ENCODE results near the gene PYROXD2.
A peak's percentile ranks its signal among the peaks of the same experiment; 100 is the strongest.

Gene PYROXD2

GRCh38 chr10:98433881-98434732 lies 19.1 kb upstream of the PYROXD2 start:
- no peak for DNase-seq

GRCh38 chr10:98433371-98433770 lies 18.4 kb upstream of the PYROXD2 start:
- no peak for DNase-seq

- DNase-seq, result no peak
Measured at GRCh38 chr10:98432330-98432729, 17.3 kb upstream of the PYROXD2 start.

GRCh38 chr10:98431016-98431415 lies 16.0 kb upstream of the PYROXD2 start:
- no peak for DNase-seq

- DNase-seq, result no peak
Measured at GRCh38 chr10:98430427-98430826, 15.4 kb upstream of the PYROXD2 start.

GRCh38 chr10:98429320-98430072 lies 14.5 kb upstream of the PYROXD2 start:
- no peak for DNase-seq

- DNase-seq, result no peak
Measured at GRCh38 chr10:98427011-98427515, 12.1 kb upstream of the PYROXD2 start.

GRCh38 chr10:98425511-98426352 lies 10.8 kb upstream of the PYROXD2 start:
- DNase-seq, result peak; percentile 37 to 48

GRCh38 chr10:98424295-98425254 lies 9.6 kb upstream of the PYROXD2 start:
- DNase-seq, result no peak

GRCh38 chr10:98423691-98424120 lies 8.7 kb upstream of the PYROXD2 start:
- DNase-seq, result no peak

GRCh38 chr10:98422182-98422581 lies 7.2 kb upstream of the PYROXD2 start:
- no peak for DNase-seq

GRCh38 chr10:98420786-98421185 lies 5.8 kb upstream of the PYROXD2 start:
- no peak for DNase-seq

- no peak for DNase-seq
Measured at GRCh38 chr10:98419469-98420261, 4.7 kb upstream of the PYROXD2 start.

GRCh38 chr10:98418665-98419468 lies 3.9 kb upstream of the PYROXD2 start:
- no peak for DNase-seq

- DNase-seq, result no peak
Measured at GRCh38 chr10:98417973-98418664, 3.1 kb upstream of the PYROXD2 start.

GRCh38 chr10:98417481-98417959 lies 2.5 kb upstream of the PYROXD2 start:
- DNase-seq, result no peak

- no peak for DNase-seq
Measured at GRCh38 chr10:98416606-98417388, 1.8 kb upstream of the PYROXD2 start.

GRCh38 chr10:98415731-98416119 lies 743 bp upstream of the PYROXD2 start:
- DNase-seq, result no peak
